Measurements from ENCODE around the gene OVOL1.
A peak's percentile ranks its signal among the peaks of the same experiment; 100 is the strongest.

Gene OVOL1

DNA sequence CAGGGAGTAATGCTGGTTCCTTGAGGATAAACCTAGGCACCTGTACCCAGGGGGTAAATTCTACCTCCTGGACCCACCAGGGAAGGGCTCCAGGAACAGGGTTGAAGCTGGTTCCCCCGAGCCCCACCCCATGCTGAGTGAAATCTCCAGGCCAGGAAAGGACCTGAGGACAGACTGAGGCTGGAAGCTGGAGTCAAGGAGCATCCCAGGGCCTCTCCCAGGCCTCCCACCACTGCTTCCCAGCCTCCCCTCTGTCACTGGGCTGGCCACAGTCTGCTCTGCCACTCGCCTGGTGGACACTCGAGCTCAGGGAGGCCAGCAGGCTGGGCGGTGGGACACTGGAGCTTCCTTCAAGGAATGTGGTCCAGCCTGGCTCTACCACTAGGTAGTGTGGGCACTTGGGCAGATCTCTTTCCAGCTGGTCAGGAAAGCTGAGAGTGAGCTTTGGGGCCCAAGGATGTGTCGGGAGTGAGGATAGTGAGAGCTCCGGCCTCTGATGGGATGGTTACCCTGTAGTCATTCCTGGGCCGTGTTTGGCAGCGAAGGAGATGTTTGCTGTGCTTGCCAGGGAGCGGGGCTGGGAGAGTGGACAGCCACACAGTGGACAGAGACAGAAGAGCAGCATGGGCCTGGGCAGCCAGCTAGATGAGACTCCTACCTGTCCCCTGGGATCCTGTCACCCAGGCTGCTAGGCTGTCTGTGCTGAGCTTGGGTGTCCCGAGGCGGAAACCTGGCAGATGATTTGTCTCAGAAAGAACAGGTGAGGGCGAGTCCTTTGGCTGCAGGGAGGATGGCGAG lies 3.4 kb downstream of the OVOL1 start:
- TF ChIP-seq CTCF (IDR thresholded peaks at IDR 0.05; ENCODE audit: extremely low read depth, missing control alignments): no peak
- no peak for DNase-seq (ENCODE audit: low spot score)

GRCh38 chr11:65790902-65791650 lies 4.2 kb downstream of the OVOL1 start:
- no peak for DNase-seq (ENCODE audit: low spot score)
- no peak for TF ChIP-seq CTCF (IDR thresholded peaks at IDR 0.05; ENCODE audit: extremely low read depth, missing control alignments)

GRCh38 chr11:65791719-65792213 lies 4.9 kb downstream of the OVOL1 start:
- no peak for TF ChIP-seq CTCF (IDR thresholded peaks at IDR 0.05; ENCODE audit: extremely low read depth, missing control alignments)
- DNase-seq (ENCODE audit: low spot score): peak; percentile 84

GRCh38 chr11:65792456-65792855 lies 5.6 kb downstream of the OVOL1 start:
- DNase-seq (ENCODE audit: low spot score): no peak
- no peak for TF ChIP-seq CTCF (IDR thresholded peaks at IDR 0.05; ENCODE audit: extremely low read depth, missing control alignments)

- no peak for DNase-seq (ENCODE audit: low spot score)
- TF ChIP-seq CTCF (IDR thresholded peaks at IDR 0.05; ENCODE audit: extremely low read depth, missing control alignments): no peak
Measured at GRCh38 chr11:65793144-65793581, 6.3 kb downstream of the OVOL1 start.

- no peak for DNase-seq (ENCODE audit: low spot score)
- no peak for TF ChIP-seq CTCF (IDR thresholded peaks at IDR 0.05; ENCODE audit: extremely low read depth, missing control alignments)
Measured at GRCh38 chr11:65793625-65794400, 7.0 kb downstream of the OVOL1 start.

Measured in GM20000 (cell line).